ENCODE results near the gene FAM193A.
A peak's percentile ranks its signal among the peaks of the same experiment; 100 is the strongest.
"Not testable (repeated sequence)": the region's sequence is repeated elsewhere in the genome, so short reads cannot be mapped to it uniquely, and the experiment has no call there.

FAM193A gene

DNA sequence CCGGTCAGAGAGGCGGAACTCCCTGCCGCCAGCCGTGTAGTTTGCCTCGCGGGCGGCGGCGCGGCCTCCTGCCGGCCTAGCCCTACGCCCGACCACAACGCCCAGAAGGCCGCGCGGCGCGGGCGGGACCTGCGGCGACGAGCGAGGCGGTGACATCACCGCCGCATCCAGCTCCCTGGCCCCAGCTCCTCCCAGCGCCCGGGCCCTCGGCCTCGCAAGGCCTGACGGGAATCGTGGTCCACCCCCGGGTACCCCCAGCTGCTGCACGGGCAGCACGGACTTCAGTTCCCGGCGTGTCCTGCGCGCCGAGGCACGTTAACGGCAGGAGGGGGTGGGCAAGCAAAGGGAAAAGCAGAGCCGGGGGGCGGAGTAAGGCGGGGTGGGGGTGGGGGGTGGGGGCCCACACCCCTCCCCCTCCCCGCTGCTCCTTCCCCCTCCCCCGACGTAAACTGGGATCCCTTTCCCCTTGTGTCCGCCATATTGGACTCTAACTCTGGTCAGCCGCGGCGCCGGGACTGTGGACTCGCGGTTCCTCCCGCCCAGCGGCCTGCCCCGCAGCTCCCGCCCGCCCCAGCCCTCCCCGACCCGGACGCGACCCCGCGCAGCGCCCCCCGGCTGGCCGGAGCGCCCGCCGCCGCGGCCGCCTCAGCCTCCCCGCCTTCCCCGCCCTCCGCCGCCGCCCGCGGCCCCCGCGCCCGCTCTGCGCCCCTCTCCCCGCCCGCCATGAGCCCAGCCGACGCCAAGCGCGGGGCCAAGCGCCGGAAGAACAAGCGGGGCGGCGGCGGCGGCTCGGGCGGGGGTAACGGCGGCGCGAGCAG is at the start of gene FAM193A:
FAM193A (plus strand) TSS at position 455 of the 818 bp plus-strand sequence; CDS start at position 724, 269 bp downstream.
- DNase-seq (ENCODE audit: extremely low read depth in 1 of 2, low read depth in 1 of 2): peak; percentile 99 to 100

GRCh38 chr4:2486981-2487380 is 49.5 kb upstream of the FAM193A start:
- DNase-seq (ENCODE audit: extremely low read depth in 1 of 2, low read depth in 1 of 2): no peak

- no peak for DNase-seq (ENCODE audit: extremely low read depth in 1 of 2, low read depth in 1 of 2)
Observed at GRCh38 chr4:2487632-2488031, 48.8 kb upstream of the FAM193A start.

DNA sequence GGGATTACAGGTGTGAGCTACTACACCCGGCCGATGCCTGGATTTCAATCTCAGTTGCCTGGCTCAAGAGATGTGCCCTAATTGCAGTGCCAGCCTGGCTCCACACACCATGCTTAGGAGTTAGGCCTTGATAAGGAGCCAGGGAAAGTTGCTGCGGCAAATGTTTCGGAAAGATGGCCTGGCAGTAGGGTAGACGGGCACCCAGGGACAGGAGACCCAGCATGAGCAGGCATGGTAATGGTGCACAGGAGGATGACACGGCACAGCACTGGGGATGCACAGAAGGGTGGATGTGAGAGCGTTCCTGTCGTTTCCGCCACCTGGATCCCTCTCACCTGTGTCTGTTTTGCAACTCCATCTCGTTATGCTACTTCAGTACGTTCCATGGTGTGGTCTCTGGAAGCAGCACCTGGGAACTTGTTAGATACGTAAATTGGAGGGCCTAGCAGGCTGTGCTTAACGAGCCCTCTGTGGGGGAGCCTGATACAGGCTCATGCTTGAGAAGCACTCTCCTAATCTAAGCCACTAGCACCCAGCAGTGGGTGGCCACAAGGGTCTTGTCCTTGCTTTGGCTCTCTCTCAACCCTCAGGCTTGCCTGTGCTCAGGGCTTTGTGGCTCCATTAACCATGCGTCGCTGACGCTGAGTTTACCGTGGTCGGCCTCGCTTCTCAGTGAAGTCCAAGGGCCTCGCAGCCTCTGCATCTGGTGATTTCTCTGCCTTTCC is 47.2 kb upstream of the FAM193A start:
- no peak for DNase-seq (ENCODE audit: extremely low read depth in 1 of 2, low read depth in 1 of 2)

GRCh38 chr4:2489841-2490552 is 46.5 kb upstream of the FAM193A start:
- DNase-seq (ENCODE audit: extremely low read depth in 1 of 2, low read depth in 1 of 2): no peak

DNA sequence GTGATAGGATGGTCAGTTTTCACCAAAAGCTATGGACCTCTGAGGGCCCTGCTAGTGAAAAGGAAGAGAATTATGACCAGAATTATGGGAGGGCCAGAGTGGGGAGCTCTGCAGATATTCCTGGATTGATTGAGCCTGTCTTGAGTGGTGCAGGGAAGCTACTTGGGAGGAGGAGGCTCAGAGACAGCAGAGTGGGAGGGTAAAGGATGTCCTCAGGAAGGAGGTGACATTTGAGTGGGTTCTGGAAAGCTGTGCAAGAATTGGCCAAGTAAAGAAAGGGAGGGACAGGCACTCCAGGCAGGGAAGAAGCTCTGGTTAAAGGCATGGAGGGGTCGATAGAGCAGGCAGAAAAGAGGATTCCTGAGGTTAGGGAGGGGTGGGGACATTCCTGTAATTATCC is 43.5 kb upstream of the FAM193A start:
- DNase-seq (ENCODE audit: extremely low read depth in 1 of 2, low read depth in 1 of 2): no peak

DNA sequence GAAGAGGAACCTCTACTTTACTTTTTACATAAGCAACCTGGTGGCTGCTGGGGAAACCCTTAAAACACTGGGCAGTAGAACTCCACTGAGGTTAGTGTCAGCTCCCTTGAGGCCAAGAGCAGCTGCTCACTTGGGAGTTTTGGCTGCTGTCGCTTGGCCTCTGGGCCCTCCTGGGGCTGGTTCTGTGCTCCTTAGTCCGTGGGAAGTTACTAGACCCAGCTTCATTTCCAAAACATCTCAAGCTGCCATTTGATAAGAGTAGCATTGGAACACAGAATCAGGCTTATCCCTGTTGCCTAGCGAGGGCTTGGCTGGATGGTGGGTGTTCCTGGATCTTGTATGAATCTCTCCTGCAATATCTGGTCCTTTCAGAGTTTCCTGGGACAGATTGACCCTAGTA is 41.5 kb upstream of the FAM193A start:
- DNase-seq (ENCODE audit: extremely low read depth in 1 of 2, low read depth in 1 of 2): no peak

DNA sequence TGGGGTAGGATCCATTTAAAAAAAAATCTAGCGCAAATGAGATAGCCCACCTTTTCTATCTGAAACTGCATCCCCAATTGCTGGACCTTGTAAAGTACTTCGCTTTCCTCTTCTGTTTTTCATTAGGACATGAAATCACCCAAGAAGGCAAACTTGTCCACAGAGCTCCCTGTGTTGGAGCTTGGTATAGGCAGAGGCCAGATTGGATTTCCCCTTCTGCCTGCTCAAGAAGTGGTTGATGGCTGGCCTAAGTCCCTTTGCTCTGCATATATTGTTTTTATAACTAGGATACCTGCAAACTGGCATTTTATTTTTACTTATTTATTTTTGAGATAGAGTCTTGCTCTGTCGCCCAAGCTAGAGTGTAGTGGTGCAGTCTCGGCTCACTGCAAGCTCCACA is 39.1 kb upstream of the FAM193A start:
- no peak for DNase-seq (ENCODE audit: extremely low read depth in 1 of 2, low read depth in 1 of 2)

DNA sequence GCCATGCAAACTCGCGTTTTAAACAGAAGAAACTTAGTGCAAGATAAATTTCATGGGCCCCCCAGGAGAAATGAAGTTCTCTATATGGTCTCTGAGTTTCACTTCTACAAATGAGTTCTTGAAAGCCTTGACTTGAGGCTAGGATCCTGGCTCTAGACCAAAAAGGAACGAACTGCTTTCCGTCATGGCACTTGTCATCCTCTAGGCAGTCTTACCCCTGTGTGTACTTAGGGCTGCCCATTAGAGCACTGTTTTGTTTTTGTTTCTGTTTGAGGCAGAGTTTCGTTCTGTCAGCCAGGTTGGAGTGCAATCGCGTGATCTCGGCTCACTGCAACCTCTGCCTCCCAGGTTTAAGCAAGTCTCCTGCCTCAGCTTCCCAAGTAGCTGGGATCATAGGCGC is 38.5 kb upstream of the FAM193A start:
- no peak for DNase-seq (ENCODE audit: extremely low read depth in 1 of 2, low read depth in 1 of 2)

DNA sequence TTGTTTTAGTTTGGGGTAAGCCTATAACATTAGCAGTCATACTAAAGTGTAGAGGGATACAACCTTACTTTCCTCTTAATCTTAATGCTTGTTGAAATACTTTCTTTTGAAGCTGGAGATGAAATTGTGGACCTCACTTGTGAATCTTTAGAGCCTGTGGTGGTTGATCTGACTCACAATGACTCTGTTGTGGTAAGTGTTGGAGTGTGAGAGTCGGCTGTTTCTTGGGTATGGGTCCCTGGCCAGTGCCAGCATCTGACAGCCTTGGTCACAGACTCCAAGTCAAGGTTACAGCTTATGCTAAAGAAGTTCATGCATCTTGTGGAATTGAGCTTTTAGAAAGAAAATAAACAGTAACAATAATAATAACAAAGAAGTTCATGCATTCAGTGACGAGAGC is 35.9 kb upstream of the FAM193A start:
- DNase-seq (ENCODE audit: extremely low read depth in 1 of 2, low read depth in 1 of 2): peak in 1 of 2 donors; percentile 24

GRCh38 chr4:2501034-2501594 is 35.3 kb upstream of the FAM193A start:
- DNase-seq (ENCODE audit: extremely low read depth in 1 of 2, low read depth in 1 of 2): no peak

DNA sequence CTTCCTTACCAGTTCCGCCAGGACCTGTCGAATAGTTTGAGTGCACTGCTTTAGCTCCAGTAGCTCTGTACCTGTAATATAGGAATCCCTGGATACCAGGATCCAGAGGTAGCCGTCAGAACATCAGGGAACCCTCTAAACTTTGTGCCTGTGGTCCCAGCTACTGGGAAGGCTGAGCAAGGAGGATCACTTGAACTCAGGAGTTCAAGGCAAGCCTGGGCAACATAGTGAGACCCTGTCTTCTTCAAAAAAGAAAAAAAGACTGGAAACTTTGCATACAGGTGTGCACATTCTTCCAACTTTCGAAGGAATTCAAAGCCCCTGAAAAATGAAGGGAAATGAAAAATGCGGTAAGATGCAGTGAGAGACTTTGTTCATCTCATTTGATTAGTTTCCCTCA is 32.6 kb upstream of the FAM193A start:
- DNase-seq (ENCODE audit: extremely low read depth in 1 of 2, low read depth in 1 of 2): no peak

DNA sequence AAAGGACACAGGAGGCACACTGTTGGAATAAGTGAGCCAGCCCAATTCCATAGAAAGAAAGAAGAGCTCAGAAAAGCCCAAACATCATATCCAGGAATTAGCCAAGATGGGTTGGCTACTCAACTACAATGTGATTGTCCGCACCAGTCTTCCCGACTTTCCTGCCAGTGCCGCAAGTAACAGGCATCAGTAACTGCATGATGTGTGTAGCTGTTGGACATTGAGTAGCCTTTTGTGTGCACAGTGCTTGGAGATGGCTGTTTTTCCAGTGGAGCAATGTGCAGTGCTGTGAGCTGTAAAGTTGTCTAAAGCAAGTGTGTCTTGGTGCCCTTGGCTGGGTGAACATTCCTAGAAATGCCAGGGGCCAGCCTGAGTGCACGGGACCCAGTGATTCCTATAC is 29.2 kb upstream of the FAM193A start:
- DNase-seq (ENCODE audit: extremely low read depth in 1 of 2, low read depth in 1 of 2): no peak

DNA sequence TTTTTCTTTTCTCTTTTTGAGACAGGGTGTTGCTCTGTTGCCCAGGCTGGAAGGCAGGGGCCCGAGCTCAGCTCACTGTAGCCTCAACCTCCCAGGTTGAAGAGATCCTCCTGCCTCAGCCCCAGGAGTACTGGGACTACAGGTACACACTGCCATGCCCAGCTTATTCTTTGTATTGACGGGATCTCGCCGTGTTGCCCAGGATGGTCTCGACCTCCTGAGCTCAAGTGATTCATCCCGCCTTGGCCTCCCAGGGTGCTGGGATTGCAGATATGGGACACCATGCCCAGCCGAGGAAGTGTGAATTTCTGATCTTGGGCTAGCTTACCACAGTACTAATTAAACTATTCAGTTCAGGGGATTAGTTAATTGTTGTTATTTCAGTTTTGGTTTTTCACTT is 28.6 kb upstream of the FAM193A start:
- no peak for DNase-seq (ENCODE audit: extremely low read depth in 1 of 2, low read depth in 1 of 2)

GRCh38 chr4:2510351-2511259 is 25.8 kb upstream of the FAM193A start:
- no peak for DNase-seq (ENCODE audit: extremely low read depth in 1 of 2, low read depth in 1 of 2)

- no peak for DNase-seq (ENCODE audit: extremely low read depth in 1 of 2, low read depth in 1 of 2)
Observed at GRCh38 chr4:2511645-2512131, 24.8 kb upstream of the FAM193A start.

GRCh38 chr4:2512396-2513135 is 23.9 kb upstream of the FAM193A start:
- DNase-seq (ENCODE audit: extremely low read depth in 1 of 2, low read depth in 1 of 2): no peak

DNA sequence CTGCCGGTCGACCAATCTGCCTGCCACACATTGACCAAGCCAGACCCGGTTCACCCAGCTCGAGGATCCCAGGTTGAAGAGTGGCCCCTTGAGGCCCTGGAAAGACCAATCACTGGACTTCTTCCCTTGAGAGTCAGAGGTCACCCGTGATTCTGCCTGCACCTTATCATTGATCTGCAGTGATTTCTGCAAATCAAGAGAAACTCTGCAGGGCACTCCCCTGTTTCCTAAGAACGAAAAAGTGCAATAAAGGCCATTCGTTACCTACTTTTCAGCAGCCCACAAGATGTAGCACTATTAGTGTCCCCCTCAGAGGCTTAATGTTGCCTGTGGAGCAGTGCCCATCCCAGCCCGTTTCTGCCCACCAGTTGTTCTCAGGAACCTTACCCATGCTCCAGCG is 22.3 kb upstream of the FAM193A start:
- DNase-seq (ENCODE audit: extremely low read depth in 1 of 2, low read depth in 1 of 2): not testable (repeated sequence)

GRCh38 chr4:2514944-2515343 is 21.5 kb upstream of the FAM193A start:
- DNase-seq (ENCODE audit: extremely low read depth in 1 of 2, low read depth in 1 of 2): not testable (repeated sequence)

Data from stimulated activated CD8-positive, alpha-beta memory T cell treated with anti-CD3 and anti-CD28 coated beads, Interleukin-7, amount 100 ng/mL, for 48 hours (primary cell).